Measurements from ENCODE around the gene GGTLC3.
"Not testable (repeated sequence)": the region's sequence is repeated elsewhere in the genome, so short reads cannot be mapped to it uniquely, and the experiment has no call there.

Gene GGTLC3

GRCh38 chr22:18512378-18512777 lies 5.6 kb downstream of the GGTLC3 start:
- not testable (repeated sequence) for DNase-seq

GRCh38 chr22:18511327-18511726 lies 6.6 kb downstream of the GGTLC3 start:
- not testable (repeated sequence) for DNase-seq

DNA sequence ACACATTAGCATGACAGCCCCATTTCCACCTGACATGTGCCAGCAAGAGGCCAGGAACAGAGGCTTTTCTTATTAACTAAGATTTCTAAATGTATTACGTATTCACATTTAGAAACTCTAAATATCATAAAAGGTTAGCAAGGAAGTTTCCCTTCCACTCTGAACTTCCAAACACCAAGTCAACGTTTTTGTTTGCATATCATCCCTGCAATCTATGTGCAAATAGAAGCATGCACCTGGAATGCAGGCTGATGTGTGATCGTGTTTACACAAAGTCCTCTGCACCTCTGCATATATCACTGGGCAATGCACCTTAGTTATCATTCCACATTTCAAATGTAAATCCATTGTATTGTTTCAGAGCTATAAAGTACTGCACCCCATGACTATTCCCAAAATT lies 21.7 kb downstream of the GGTLC3 start:
- not testable (repeated sequence) for DNase-seq

Data from NCI-H2171 treated with DMSO at 0.1 percent for 48 hours (cell line).